ENCODE data around the gene CCDC88C.
A peak's percentile ranks its signal among the peaks of the same experiment; 100 is the strongest.
"Not testable (repeated sequence)": the region's sequence is repeated elsewhere in the genome, so short reads cannot be mapped to it uniquely, and the experiment has no call there.

CCDC88C gene

GRCh38 chr14:91425531-91425944, 7.9 kb upstream of the CCDC88C start:
- H3K27me3 Mint-ChIP-seq (ENCODE audit: low read depth); DNase-seq (ENCODE audit: low spot score); H3K36me3 Mint-ChIP-seq (ENCODE audit: low read depth); H3K4me3 Mint-ChIP-seq; H3K9me3 Mint-ChIP-seq; H3K27ac Mint-ChIP-seq: not testable (repeated sequence)
- H3K4me1 Mint-ChIP-seq (ENCODE audit: low read depth): peaks cover 11% of the 10 kb centered on the region

DNA sequence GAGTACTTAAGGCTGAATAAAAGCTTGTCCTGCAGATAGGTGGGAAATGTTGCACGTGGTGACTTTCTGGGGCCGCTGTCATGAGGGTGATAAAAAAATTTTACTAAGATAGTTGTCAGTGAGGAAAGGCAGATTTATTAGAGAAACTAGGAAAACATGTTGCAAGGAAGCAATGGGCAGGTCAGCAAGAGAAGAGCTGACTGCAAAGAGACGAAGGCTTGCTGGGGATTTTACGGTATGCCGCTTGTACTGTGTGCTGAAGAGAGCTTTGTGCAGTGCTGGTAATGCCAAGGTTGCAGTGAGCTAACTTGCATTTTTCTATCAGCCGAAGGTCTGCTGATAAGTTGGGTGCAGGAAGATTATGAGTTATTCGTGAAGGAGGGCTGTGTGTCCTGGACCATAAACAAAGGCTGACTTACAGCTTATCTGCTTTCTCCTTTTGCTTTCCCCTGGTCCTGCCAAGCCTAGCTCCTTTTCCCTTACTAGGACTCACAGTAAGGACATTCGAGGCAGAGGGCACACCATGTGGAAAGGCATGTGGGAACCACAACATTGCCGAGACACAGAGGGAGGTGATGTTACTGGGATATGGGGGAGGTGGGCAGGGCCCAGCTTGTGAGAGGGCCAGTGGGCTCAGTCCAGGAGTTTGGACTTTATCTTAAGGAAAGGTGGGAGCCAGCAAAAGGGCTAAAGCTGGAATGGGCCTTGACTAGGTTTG, 7.4 kb upstream of the CCDC88C start:
- no peaks in the 10 kb centered on the region for H3K27me3 Mint-ChIP-seq (ENCODE audit: low read depth)
- H3K4me3 Mint-ChIP-seq: no peak overlapping the region
- peaks cover 11% of the 10 kb centered on the region for H3K4me1 Mint-ChIP-seq (ENCODE audit: low read depth)
- no peaks in the 10 kb centered on the region for H3K36me3 Mint-ChIP-seq (ENCODE audit: low read depth)
- no peaks in the 10 kb centered on the region for H3K9me3 Mint-ChIP-seq
- DNase-seq (ENCODE audit: low spot score): no peak
- no peak overlapping the region for H3K27ac Mint-ChIP-seq

- peaks cover 13% of the 10 kb centered on the region for H3K36me3 Mint-ChIP-seq (ENCODE audit: low read depth)
- H3K9me3 Mint-ChIP-seq: no peaks in the 10 kb centered on the region
- no peak for DNase-seq (ENCODE audit: low spot score)
- peaks cover 12% of the 10 kb centered on the region for H3K4me1 Mint-ChIP-seq (ENCODE audit: low read depth)
- H3K4me3 Mint-ChIP-seq: no peak overlapping the region
- H3K27ac Mint-ChIP-seq: no peak overlapping the region
- no peaks in the 10 kb centered on the region for H3K27me3 Mint-ChIP-seq (ENCODE audit: low read depth)
Measured at GRCh38 chr14:91420686-91421085, 3.1 kb upstream of the CCDC88C start.

DNA sequence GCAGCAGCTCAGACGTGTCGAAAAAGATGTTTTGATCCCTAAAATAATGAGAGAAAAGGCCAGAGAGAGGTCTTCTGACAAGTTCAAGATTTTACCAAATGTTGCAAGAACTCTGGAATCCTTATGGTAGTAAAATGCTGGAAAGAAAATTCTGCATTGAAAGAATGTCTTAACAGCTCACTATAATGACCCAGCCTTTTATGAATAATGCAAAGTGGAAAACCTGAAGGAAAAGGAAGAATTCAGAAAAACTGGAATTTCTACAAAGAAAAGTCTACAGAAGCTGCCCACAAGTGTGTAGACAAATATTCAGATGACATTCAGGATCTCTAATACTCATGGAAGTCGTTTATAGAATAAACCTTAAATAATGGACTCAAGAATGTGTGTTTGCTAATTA, 1.8 kb upstream of the CCDC88C start:
- Mint-ChIP-seq H3K4me3 (peak overlapping the region; percentile 71), H3K27ac (no peak overlapping the region), H3K36me3 (ENCODE audit: low read depth) (peaks cover 24% of the 10 kb centered on the region)

GRCh38 chr14:91419044-91419397, 1.4 kb upstream of the CCDC88C start:
- peak; percentile 54 for DNase-seq (ENCODE audit: low spot score)
- Mint-ChIP-seq H3K36me3 (ENCODE audit: low read depth) (peaks cover 28% of the 10 kb centered on the region), H3K27me3 (ENCODE audit: low read depth) (no peaks in the 10 kb centered on the region), H3K4me3 (peak overlapping the region; percentile 71), H3K27ac (peak overlapping the region; percentile 80), H3K4me1 (ENCODE audit: low read depth) (peaks cover 26% of the 10 kb centered on the region), H3K9me3 (no peaks in the 10 kb centered on the region)

More for the DNA sequence above, 1.8 kb upstream of the CCDC88C start:
- Mint-ChIP-seq H3K27me3 (ENCODE audit: low read depth) (no peaks in the 10 kb centered on the region), H3K9me3 (no peaks in the 10 kb centered on the region), H3K4me1 (ENCODE audit: low read depth) (peaks cover 21% of the 10 kb centered on the region)
- DNase-seq (ENCODE audit: low spot score): no peak

DNA sequence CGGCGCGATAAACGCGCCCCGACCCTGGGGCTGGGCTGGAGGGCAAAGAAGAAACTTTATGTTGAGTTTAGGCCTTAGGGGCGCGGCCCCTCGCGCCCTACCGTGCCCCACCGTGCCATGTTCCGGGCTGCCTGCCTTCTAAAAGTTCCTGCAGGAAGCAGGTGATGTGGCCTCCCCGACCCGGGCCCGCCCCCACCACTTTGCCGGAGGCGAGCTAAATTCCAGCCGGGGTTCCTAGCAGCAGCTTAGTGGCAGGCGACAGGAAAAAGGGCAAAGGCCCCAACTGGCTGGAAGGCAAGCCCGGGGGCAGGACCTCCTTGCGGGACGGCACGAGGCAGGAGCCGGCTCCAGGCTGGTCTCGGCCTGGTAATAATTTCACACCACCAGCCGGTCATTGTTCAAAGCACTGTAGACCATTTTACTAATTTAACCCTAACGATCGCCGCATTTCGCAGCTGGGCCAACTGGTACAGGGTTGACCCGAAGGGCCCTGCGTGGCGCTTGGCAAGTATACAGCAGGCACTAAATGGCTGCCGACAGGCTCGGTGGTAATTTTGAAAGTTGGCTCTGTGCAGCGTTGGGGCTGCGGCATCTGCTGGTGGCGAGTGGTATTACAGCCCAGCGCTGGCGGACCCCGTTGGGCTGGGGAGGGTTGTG, 895 bp upstream of the CCDC88C start:
- H3K27me3 Mint-ChIP-seq (ENCODE audit: low read depth): no peaks in the 10 kb centered on the region
- peak overlapping the region; percentile 80 for H3K27ac Mint-ChIP-seq
- peak overlapping the region; percentile 71 for H3K4me3 Mint-ChIP-seq
- peaks cover 33% of the 10 kb centered on the region for H3K36me3 Mint-ChIP-seq (ENCODE audit: low read depth)
- H3K4me1 Mint-ChIP-seq (ENCODE audit: low read depth): peaks cover 30% of the 10 kb centered on the region
- DNase-seq (ENCODE audit: low spot score): peak; percentile 71
- H3K9me3 Mint-ChIP-seq: no peaks in the 10 kb centered on the region

GRCh38 chr14:91417983-91418386, 365 bp upstream of the CCDC88C start:
- H3K27ac Mint-ChIP-seq: peak overlapping the region; percentile 80
- no peaks in the 10 kb centered on the region for H3K27me3 Mint-ChIP-seq (ENCODE audit: low read depth)
- peak overlapping the region; percentile 71 for H3K4me3 Mint-ChIP-seq
- DNase-seq (ENCODE audit: low spot score): no peak
- H3K9me3 Mint-ChIP-seq: no peaks in the 10 kb centered on the region
- H3K36me3 Mint-ChIP-seq (ENCODE audit: low read depth): peaks cover 39% of the 10 kb centered on the region
- peaks cover 34% of the 10 kb centered on the region for H3K4me1 Mint-ChIP-seq (ENCODE audit: low read depth)

GRCh38 chr14:91416744-91417119, 888 bp downstream of the CCDC88C start:
- DNase-seq (ENCODE audit: low spot score): no peak
- Mint-ChIP-seq H3K9me3 (no peaks in the 10 kb centered on the region), H3K27me3 (ENCODE audit: low read depth) (no peaks in the 10 kb centered on the region), H3K4me1 (ENCODE audit: low read depth) (peaks cover 44% of the 10 kb centered on the region), H3K27ac (peak overlapping the region; percentile 100), H3K36me3 (ENCODE audit: low read depth) (peaks cover 46% of the 10 kb centered on the region), H3K4me3 (peak overlapping the region; percentile 98)

- H3K27me3 Mint-ChIP-seq (ENCODE audit: low read depth): no peaks in the 10 kb centered on the region
- peaks cover 53% of the 10 kb centered on the region for H3K36me3 Mint-ChIP-seq (ENCODE audit: low read depth)
- H3K9me3 Mint-ChIP-seq: no peaks in the 10 kb centered on the region
- peaks cover 50% of the 10 kb centered on the region for H3K4me1 Mint-ChIP-seq (ENCODE audit: low read depth)
- peak; percentile 81 for DNase-seq (ENCODE audit: low spot score)
- H3K4me3 Mint-ChIP-seq: peak overlapping the region; percentile 98
- H3K27ac Mint-ChIP-seq: peak overlapping the region; percentile 100
Measured at GRCh38 chr14:91415794-91416743, 1.6 kb downstream of the CCDC88C start.

GRCh38 chr14:91414475-91414833, 3.2 kb downstream of the CCDC88C start:
- H3K9me3 Mint-ChIP-seq: no peaks in the 10 kb centered on the region
- peak overlapping the region; percentile 98 for H3K4me3 Mint-ChIP-seq
- peak overlapping the region; percentile 100 for H3K27ac Mint-ChIP-seq
- H3K27me3 Mint-ChIP-seq (ENCODE audit: low read depth): no peaks in the 10 kb centered on the region
- no peak for DNase-seq (ENCODE audit: low spot score)
- peaks cover 62% of the 10 kb centered on the region for H3K4me1 Mint-ChIP-seq (ENCODE audit: low read depth)
- peaks cover 66% of the 10 kb centered on the region for H3K36me3 Mint-ChIP-seq (ENCODE audit: low read depth)

DNA sequence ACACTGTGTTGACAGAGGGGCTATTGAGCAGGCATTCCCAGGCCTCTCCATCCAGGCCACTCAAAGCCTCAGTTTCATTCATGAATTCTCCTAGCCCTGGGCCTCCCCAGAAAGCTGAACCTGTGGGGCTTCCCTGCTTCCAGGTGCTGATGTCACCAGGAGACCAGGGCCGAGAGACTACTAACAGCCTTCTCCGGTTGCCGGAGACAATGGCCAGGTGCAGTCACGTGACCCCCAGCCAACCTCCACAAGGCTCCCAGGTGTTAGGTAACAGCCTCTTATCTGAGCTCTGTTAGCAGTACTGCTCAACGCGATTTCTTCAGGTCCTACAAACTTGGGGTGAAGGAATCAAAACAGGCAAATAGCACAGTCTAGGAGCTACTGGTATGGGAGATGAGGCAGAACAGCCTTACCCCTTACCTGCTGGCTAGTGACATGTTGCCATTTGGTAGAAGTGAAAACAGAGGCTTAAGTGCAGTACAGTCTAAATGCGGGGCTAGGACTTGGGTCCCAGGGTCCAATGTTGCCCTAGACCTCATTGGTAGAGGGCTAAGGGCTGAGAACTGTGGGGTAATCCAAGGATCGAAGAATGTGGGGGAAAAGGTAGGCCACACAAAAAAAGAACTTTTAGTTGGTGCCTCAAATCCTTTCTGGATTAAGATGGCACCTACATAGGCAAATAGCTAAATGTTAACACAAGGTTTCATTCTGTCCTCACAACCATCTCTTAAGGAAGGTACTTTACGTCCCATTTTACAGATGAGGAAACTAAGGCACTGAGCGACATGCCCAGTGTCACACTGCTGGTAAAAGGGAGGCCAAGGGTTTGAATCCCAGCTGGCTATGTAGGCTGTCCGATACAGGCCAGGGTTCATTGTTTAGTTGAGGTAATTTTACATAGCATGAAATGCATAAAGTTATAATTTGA, 3.8 kb downstream of the CCDC88C start:
- Mint-ChIP-seq H3K36me3 (ENCODE audit: low read depth) (peaks cover 68% of the 10 kb centered on the region), H3K27ac (peak overlapping the region; percentile 100), H3K9me3 (no peaks in the 10 kb centered on the region), H3K27me3 (ENCODE audit: low read depth) (no peaks in the 10 kb centered on the region), H3K4me3 (peak overlapping the region; percentile 98), H3K4me1 (ENCODE audit: low read depth) (peaks cover 58% of the 10 kb centered on the region)
- no peak for DNase-seq (ENCODE audit: low spot score)

- DNase-seq (ENCODE audit: low spot score): no peak
- Mint-ChIP-seq H3K36me3 (ENCODE audit: low read depth) (peaks cover 77% of the 10 kb centered on the region), H3K27me3 (ENCODE audit: low read depth) (no peaks in the 10 kb centered on the region), H3K4me3 (peak overlapping the region; percentile 98), H3K4me1 (ENCODE audit: low read depth) (peaks cover 66% of the 10 kb centered on the region), H3K9me3 (no peaks in the 10 kb centered on the region), H3K27ac (peak overlapping the region; percentile 54)
Measured at GRCh38 chr14:91412939-91413338, 4.7 kb downstream of the CCDC88C start.

Measured in T-helper 2 cell treated with Interferon-gamma antibody and Interleukin-4, amounts not matched to agents 5 μg/mL and 100 μg/mL, for 36 hours (primary cell).